GM23338 (cell line): ENCODE data around the gene TNC. TPM values are rescaled to one million over a fixed set of nuclear protein-coding genes. Genes with fewer than 3 reads are reported as not detected.

Experiments
- ATAC-seq: fragments of 200-7000 bp; cut with Tn5 transposase; 3 replicates; pipeline ENCODE4 v1.9.1; 2020
- DNase-seq: peaks from one replicate; pipeline ENCODE4 v3.0.0-alpha.2; 2015; ENCODE audit warnings: low spot score
- H2AFZ ChIP-seq: fragments of 200-600 bp; sonication (generic); 2 replicates; pipeline ENCODE4 v1.8.0; 2016; ENCODE audit warnings: antibody characterized with exemption, mild to moderate bottlenecking, moderate library complexity
- H3F3A ChIP-seq: fragments of 200-600 bp; sonication (generic); replicated peaks from 2 replicates; pipeline ENCODE4 v1.8.0; 2017; ENCODE audit warnings: antibody characterized with exemption, mixed run types, low read depth
- H3K27ac ChIP-seq: fragments of 200-600 bp; sonication (generic); 2 replicates; pipeline ENCODE4 v1.6.1; 2016; ENCODE audit warnings: low read depth
- H3K27me3 ChIP-seq: fragments of 200-600 bp; sonication (generic); 2 replicates; pipeline ENCODE4 v1.8.0; 2016; ENCODE audit warnings: mild to moderate bottlenecking, mixed run types, moderate library complexity; ENCODE audit not compliant: insufficient read depth
- H3K36me3 ChIP-seq: fragments of 200-600 bp; sonication (generic); 2 replicates; pipeline ENCODE4 v1.8.0; 2016; ENCODE audit warnings: mild to moderate bottlenecking; ENCODE audit not compliant: insufficient read depth
- H3K4me1 ChIP-seq: fragments of 200-600 bp; sonication (generic); 2 replicates; pipeline ENCODE4 v1.8.0; 2016; ENCODE audit warnings: mild to moderate bottlenecking, moderate library complexity; ENCODE audit not compliant: insufficient read depth
- H3K4me2 ChIP-seq: fragments of 200-600 bp; sonication (generic); 2 replicates; pipeline ENCODE4 v1.7.1; 2017; ENCODE audit warnings: mixed run types
- H3K4me3 ChIP-seq: fragments of 200-600 bp; sonication (generic); 2 replicates; pipeline ENCODE4 v1.6.1; 2016; ENCODE audit warnings: mixed run types
- H3K79me2 ChIP-seq: fragments of 200-600 bp; sonication (generic); replicated peaks from 2 replicates; pipeline ENCODE4 v1.8.0; 2017; ENCODE audit warnings: mild to moderate bottlenecking; ENCODE audit not compliant: insufficient read depth
- H3K9me2 ChIP-seq: fragments of 200-600 bp; sonication (generic); 2 replicates; pipeline ENCODE4 v1.8.0; 2017; ENCODE audit not compliant: insufficient read depth
- H4K20me1 ChIP-seq: fragments of 200-600 bp; sonication (generic); replicated peaks from 2 replicates; pipeline ENCODE4 v1.8.0; 2017; ENCODE audit warnings: mild to moderate bottlenecking; ENCODE audit not compliant: insufficient read depth
- H3K27ac Mint-ChIP-seq: 2 replicates; pipeline ENCODE4 v1.8.0; 2020; ENCODE audit warnings: inconsistent platforms, mild to moderate bottlenecking, moderate library complexity, mixed read lengths
- H3K27me3 Mint-ChIP-seq: 3 replicates; pipeline ENCODE4 v1.8.0; 2022; ENCODE audit warnings: low read depth, mild to moderate bottlenecking, moderate library complexity, mixed read lengths, inconsistent platforms; ENCODE audit not compliant: insufficient read depth, poor library complexity
- H3K36me3 Mint-ChIP-seq: 3 replicates; pipeline ENCODE4 v1.8.0; 2021; ENCODE audit warnings: low read depth, mild to moderate bottlenecking, inconsistent platforms, moderate library complexity, mixed read lengths
- H3K4me1 Mint-ChIP-seq: 3 replicates; pipeline ENCODE4 v1.8.0; 2020; ENCODE audit warnings: mild to moderate bottlenecking, inconsistent platforms, mixed read lengths
- H3K4me3 Mint-ChIP-seq: 3 replicates; pipeline ENCODE4 v1.8.0; 2021; ENCODE audit warnings: moderate library complexity, mild to moderate bottlenecking, inconsistent platforms, mixed read lengths
- H3K9me3 Mint-ChIP-seq: 3 replicates; pipeline ENCODE4 v1.8.0; 2020; ENCODE audit warnings: moderate library complexity, mild to moderate bottlenecking, inconsistent platforms, mixed read lengths
- CREB1 ChIP-seq: fragments of 250-450 bp; sonication (Bioruptor Pico); IDR thresholded peaks from 2 replicates; pipeline ENCODE4 v1.5.0; 2020; ENCODE audit warnings: low read depth, mild to moderate bottlenecking, moderate library complexity
- CTCF ChIP-seq, 2 experiments: fragments of 200-600 bp in 1 of 2; sonication (generic) in 1 of 2; conservative IDR thresholded peaks; 2 replicates each; pipeline versions ENCODE4 v1.5.1 to v1.6.1; 2016 to 2017; ENCODE audit warnings: antibody characterized with exemption in 2 of 2, low read depth in 2 of 2, mild to moderate bottlenecking in 2 of 2, moderate library complexity in 1 of 2
- EZH2 ChIP-seq: fragments of 200-600 bp; sonication (generic); IDR thresholded peaks from one replicate; pipeline ENCODE4 v1.8.0; 2017; ENCODE audit warnings: antibody characterized with exemption, mild to moderate bottlenecking, low read depth; ENCODE audit not compliant: unreplicated experiment
- EZH2phosphoT487 ChIP-seq: fragments of 200-600 bp; sonication (generic); IDR thresholded peaks from one replicate; pipeline ENCODE4 v1.8.1; 2018; ENCODE audit warnings: antibody characterized with exemption; ENCODE audit not compliant: unreplicated experiment
- JUNB ChIP-seq: IDR thresholded peaks from one replicate; pipeline ENCODE4 v1.6.1; 2016; ENCODE audit warnings: antibody characterized with exemption; ENCODE audit not compliant: unreplicated experiment
- NANOG ChIP-seq: IDR thresholded peaks from 2 replicates; pipeline ENCODE4 v1.6.1; 2016; ENCODE audit warnings: antibody characterized with exemption, borderline replicate concordance
- POLR2AphosphoS5 ChIP-seq: IDR thresholded peaks from 2 replicates; pipeline ENCODE4 v1.6.1; 2016; ENCODE audit warnings: antibody characterized with exemption, low read depth
- STAT1 ChIP-seq: IDR thresholded peaks from one replicate; pipeline ENCODE4 v1.6.1; 2016; ENCODE audit warnings: antibody characterized with exemption; ENCODE audit not compliant: unreplicated experiment
- ZNF114 ChIP-seq: fragments of 250-450 bp; sonication (Bioruptor Pico); IDR thresholded peaks from 2 replicates; pipeline ENCODE4 v1.5.0; 2020; ENCODE audit warnings: mild to moderate bottlenecking, moderate library complexity
- ZNF331 ChIP-seq: fragments of 250-450 bp; sonication (Bioruptor Pico); IDR thresholded peaks from 2 replicates; pipeline ENCODE4 v1.5.0; 2020; ENCODE audit warnings: low read depth, mild to moderate bottlenecking, moderate library complexity
- ZNF462 ChIP-seq: fragments of 250-450 bp; sonication (Bioruptor Pico); IDR thresholded peaks from 2 replicates; pipeline ENCODE4 v1.5.0; 2020; ENCODE audit warnings: mild to moderate bottlenecking, moderate library complexity
- polyA plus RNA-seq: library from polyadenylated mRNA; unstranded; fragments of >200 nt; fragmentation: Nextera tagmentation; extraction: Ambion mirVana; gene quantifications from 2 replicates; pipeline ENCODE4 v1.2.1, GENCODE V29; 2016
- total RNA-seq: library from RNA; depleted of rRNA; stranded (reverse); fragments of >200 nt; shearing (Covaris generic); gene quantifications from 2 replicates; pipeline ENCODE4 v1.2.3, GENCODE V29; 2014
- TF ChIP-seq, protein P1 (sequence below): IDR thresholded peaks from one replicate; pipeline ENCODE4 v1.6.1; 2018; ENCODE audit warnings: antibody characterized with exemption; ENCODE audit not compliant: unreplicated experiment
- TF ChIP-seq, protein P2 (sequence below): IDR thresholded peaks from 2 replicates; pipeline ENCODE4 v1.6.1; 2016; ENCODE audit warnings: antibody characterized with exemption

Gene TNC
- total and polyA plus RNA-seq, 2 experiments from 2014 or later: 0.89 to 2.7 TPM

GRCh38 chr9:115073456-115073855, 44.5 kb downstream of the TNC start:
- Mint-ChIP-seq H3K27me3 (peaks cover 4% of the 10 kb centered on the region), H3K27ac (no peak overlapping the region), H3K4me3 (no peak overlapping the region), H3K9me3 (no peaks in the 10 kb centered on the region; the same call in 2 of the 3 replicates), H3K36me3 (peaks cover 3% of the 10 kb centered on the region; the same call in 1 of the 3 replicates), H3K4me1 (peaks cover 6% of the 10 kb centered on the region; the same call in 1 of the 3 replicates)
- Histone ChIP-seq H3K27me3 (no peaks in the 10 kb centered on the region), H3K4me2 (no peak overlapping the region), H3K4me1 (no peaks in the 10 kb centered on the region), H3K27ac (no peak overlapping the region), H3K79me2 (no peaks in the 10 kb centered on the region), H3K9me2 (0 out of 2 replicates have a peak, but pooled peaks cover 2% of the 10 kb centered on the region), H3F3A (no peaks in the 10 kb centered on the region), H4K20me1 (no peaks in the 10 kb centered on the region; the same call in 1 of the 2 replicates), H2AFZ (no peak overlapping the region), H3K4me3 (no peak overlapping the region), H3K36me3 (no peaks in the 10 kb centered on the region)
- ATAC-seq (no peak), DNase-seq (no peak)
- TF ChIP-seq EZH2 (no peak), POLR2AphosphoS5 (no peak), ZNF114 (CRISPR knock-in tag) (no peak), NANOG (no peak), JUNB (no peak), STAT1 (no peak), ZNF331 (CRISPR knock-in tag) (no peak), CTCF (conservative IDR thresholded peaks at IDR 0.05; ENCODE audit: low read depth in 2 of 2) (no peak), EZH2phosphoT487 (no peak), CREB1 (CRISPR knock-in tag) (no peak), ZNF462 (CRISPR knock-in tag) (no peak)
- TF ChIP-seq, protein P1, sequence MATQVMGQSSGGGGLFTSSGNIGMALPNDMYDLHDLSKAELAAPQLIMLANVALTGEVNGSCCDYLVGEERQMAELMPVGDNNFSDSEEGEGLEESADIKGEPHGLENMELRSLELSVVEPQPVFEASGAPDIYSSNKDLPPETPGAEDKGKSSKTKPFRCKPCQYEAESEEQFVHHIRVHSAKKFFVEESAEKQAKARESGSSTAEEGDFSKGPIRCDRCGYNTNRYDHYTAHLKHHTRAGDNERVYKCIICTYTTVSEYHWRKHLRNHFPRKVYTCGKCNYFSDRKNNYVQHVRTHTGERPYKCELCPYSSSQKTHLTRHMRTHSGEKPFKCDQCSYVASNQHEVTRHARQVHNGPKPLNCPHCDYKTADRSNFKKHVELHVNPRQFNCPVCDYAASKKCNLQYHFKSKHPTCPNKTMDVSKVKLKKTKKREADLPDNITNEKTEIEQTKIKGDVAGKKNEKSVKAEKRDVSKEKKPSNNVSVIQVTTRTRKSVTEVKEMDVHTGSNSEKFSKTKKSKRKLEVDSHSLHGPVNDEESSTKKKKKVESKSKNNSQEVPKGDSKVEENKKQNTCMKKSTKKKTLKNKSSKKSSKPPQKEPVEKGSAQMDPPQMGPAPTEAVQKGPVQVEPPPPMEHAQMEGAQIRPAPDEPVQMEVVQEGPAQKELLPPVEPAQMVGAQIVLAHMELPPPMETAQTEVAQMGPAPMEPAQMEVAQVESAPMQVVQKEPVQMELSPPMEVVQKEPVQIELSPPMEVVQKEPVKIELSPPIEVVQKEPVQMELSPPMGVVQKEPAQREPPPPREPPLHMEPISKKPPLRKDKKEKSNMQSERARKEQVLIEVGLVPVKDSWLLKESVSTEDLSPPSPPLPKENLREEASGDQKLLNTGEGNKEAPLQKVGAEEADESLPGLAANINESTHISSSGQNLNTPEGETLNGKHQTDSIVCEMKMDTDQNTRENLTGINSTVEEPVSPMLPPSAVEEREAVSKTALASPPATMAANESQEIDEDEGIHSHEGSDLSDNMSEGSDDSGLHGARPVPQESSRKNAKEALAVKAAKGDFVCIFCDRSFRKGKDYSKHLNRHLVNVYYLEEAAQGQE: no peak
- TF ChIP-seq, protein P2, sequence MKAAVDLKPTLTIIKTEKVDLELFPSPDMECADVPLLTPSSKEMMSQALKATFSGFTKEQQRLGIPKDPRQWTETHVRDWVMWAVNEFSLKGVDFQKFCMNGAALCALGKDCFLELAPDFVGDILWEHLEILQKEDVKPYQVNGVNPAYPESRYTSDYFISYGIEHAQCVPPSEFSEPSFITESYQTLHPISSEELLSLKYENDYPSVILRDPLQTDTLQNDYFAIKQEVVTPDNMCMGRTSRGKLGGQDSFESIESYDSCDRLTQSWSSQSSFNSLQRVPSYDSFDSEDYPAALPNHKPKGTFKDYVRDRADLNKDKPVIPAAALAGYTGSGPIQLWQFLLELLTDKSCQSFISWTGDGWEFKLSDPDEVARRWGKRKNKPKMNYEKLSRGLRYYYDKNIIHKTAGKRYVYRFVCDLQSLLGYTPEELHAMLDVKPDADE: no peak
